Measurements from ENCODE around the gene PLET1.

The PLET1 gene, protein sequence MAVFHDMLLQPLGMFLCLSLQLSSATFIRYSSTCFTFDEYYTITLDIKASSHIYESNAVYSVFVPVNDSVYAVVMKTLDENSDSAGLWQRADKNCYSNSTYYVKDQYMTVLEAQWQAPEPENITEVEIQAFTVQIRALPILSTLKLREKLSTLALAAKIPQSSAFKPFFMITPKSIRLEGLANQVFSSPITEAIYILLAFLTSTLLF

DNA sequence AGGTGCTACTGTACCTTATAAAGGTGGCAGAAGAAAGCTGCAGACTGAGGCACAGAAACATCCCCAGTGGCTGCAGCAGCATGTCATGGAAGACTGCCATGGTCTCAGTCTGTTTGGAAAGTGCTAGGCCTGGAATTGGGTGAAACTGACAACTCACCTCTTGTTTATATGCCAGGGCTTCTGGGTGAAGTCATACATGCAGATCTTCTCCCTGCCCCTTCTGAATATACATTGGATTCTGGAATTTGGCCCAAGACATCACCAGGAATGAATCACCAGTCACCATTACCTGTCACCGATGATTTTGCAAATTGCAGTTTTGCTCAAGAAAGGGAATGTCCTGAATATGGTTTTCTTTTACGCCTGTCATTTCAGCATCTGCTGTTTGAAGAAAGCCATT, at the start of gene PLET1:
TSS of gene PLET1 (minus strand) at position 371 of the 400 bp plus-strand sequence. CDS start at position 100, 271 bp downstream.
- in situ Hi-C loops (cut with MboI; ENCODE audit: low pct_unique_long_range_greater_than_20kb, low sequenced_read_pairs), result no loop called here
- DNase-seq, result no peak

DNA sequence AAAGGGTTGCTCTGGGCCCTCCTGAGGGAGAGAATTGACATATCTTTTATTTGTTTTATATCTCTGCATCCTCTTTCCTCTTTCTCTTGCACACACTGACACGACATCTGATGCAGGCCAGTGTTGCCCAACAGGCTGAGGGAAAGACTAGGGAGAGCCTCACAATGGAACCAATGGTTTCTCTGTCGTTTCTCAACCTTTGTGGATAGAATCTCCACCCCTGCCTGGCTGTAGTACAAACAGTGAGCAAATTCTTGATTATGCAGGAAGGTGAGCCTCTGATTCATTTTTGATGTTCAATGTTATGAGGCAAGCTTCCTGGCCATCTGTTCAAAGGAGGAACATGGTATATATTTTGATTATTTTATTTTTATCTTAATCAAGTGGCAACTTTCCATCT, 49.8 kb upstream of the PLET1 start:
- in situ Hi-C loops (cut with MboI; ENCODE audit: low pct_unique_long_range_greater_than_20kb, low sequenced_read_pairs), result no loop called here
- no peak for DNase-seq

DNA sequence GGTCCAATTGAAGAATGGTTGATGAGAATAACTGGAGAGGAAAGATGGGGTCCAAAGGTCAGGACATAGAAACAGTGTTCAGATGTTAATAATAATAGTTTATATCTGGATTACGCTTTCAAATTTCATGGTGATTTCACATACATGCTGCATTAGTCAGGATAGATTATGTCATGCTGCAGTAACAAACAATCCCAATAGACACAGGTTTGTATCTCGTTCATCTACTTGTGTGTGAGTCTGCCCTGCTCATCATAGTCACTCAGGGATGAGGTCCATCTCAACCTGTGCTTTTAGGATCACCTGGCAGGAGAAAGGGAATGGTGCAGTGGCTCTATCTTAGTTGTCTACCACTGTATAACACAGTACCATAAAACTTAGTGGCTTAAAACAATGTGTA, 48.0 kb upstream of the PLET1 start:
- DNase-seq, result no peak
- in situ Hi-C loops (cut with MboI; ENCODE audit: low pct_unique_long_range_greater_than_20kb, low sequenced_read_pairs), result no loop called here

DNA sequence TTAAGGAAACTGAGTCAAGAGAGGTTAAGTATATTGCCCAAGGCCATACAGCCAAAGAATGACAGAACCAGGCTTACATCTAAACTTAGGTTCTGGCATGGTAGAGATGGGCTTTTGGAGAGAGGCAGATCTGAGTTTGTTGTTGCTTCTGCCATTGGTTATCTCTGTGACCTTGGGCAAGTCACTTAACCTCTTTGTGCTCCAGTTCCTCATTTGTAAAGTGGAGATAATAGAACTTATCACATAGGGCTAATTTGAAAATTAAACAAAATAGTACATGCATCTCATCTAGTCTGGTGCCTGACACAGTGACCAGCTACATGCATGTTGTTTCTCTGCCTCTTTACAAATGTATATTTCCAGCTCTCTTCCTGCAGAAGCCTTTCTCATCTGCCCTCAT, 47.0 kb upstream of the PLET1 start:
- in situ Hi-C loops (cut with MboI; ENCODE audit: low pct_unique_long_range_greater_than_20kb, low sequenced_read_pairs), result no loop called here
- no peak for DNase-seq

DNA sequence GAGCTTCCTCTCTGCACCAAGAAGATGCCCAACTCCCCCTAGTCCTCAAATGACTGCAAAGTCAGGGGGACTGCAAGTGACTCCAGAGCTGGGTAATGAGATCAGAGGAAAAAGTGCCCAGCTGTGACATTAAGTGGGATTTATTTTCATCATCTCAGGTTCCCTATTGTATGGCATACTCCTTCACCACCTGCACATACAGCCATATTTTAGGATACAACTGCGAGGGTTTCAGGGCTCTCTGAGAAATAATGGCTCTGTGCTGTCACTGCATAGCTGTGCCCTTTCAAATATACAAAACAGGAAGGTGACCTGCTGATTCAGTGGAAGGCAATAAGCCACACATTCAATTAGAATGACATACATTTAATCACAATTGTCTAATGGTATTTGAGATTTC, 45.6 kb upstream of the PLET1 start:
- DNase-seq, result no peak
- in situ Hi-C loops (cut with MboI; ENCODE audit: low pct_unique_long_range_greater_than_20kb, low sequenced_read_pairs), result no loop called here

DNA sequence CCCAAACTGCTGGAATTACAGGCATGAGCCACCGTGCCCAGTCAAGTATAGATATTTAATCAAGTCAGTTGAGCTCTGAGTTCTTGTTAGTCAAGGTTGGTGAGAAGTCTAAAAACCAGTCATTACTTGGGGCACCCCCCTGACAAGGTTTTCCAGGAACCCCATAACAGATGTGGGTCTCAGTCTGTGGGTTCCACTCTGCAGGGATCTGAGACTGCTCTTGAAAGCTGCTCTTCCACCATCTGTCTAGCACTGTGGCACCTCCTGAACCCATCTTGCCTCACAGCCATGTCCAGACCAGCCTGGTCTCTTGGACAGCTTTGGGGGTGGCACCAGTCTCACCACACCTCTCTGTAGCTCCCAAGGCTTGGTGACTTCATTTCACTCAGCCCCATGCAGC, 44.3 kb upstream of the PLET1 start:
- DNase-seq, result no peak
- in situ Hi-C loops (cut with MboI; ENCODE audit: low pct_unique_long_range_greater_than_20kb, low sequenced_read_pairs), result no loop called here

DNA sequence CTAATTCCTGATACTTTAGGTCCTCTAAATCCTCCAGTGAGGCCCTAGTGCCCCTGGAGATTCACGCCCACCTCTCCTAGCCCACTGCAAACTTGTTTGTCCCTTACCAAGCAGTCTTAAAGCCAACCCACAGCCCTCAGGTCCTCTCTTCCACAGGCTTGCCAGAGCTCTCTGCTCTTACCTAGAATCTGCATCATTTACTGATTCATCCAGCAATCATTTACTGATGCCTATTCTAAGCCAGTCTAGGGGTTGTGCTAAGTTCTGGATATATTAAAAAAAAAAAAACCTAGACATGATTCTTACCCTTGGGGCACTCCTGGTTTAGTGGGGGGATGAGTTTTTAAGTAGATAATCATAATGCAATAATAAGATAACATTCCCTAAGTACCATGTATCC, 43.0 kb upstream of the PLET1 start:
- no peak for DNase-seq
- in situ Hi-C loops (cut with MboI; ENCODE audit: low pct_unique_long_range_greater_than_20kb, low sequenced_read_pairs), result no loop called here

DNA sequence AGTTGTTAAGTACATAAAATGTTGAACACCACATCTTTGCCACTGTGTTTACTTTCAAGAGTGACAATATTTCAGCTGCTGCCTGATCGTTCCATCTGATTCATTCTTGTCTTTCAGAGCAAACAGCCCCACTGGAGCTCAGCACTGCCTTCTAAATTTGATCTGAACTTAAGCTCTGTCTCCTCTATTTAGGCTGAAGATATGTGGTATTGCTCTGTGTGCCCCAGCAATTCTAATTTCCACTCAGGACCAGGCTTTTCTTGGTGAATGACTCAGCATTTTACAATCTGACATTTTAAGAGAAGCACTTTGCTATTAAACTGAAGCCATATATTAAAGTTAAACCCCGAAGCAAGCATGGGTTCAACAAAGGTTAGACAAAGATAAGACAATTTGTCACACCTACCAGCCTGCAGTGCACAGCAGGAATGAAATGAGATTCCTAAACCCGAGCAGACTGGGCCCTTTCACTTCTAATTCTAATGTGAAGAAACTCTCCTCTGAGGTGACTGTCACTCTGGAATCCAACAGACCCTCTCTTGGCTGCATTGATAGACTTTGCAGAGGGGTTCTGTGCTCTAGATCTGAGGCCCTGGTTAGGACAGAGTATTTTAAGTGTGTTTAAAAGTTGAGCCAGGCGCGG, 41.7 kb upstream of the PLET1 start:
- DNase-seq, result no peak
- in situ Hi-C loops (cut with MboI; ENCODE audit: low pct_unique_long_range_greater_than_20kb, low sequenced_read_pairs), result no loop called here

DNA sequence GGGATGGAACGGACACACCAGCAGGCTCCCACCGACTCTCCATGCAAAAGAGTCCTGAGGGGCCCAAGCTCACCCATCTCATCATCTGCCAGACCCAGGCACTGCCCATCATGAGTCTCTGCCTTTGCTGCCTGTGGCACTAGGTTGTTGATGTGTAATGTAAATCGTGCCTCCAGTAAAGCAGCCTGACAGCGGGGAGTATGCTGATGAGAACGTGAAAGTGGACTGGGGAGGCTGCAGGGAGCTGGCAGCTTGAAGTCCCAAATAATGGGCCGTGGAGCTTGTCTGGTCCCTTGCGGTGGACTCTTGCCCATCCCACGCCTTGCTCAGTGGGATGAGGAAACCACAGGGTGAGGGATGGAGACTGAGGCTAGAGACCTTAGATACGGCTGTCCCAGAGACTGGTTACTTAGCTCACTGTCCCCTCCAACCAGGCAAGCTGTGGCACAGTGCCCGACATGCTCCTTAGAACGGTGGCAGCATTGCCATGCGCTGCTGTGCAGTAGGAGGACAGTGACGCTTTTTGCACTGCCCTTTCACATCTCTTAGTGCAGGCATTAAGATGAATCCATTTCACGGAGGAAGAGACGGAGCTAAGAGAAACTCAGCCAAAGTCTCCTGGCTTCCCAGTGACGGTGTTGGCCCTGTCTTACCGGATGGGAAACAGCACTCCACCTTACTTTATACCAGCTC, 39.6 kb upstream of the PLET1 start:
- in situ Hi-C loops (cut with MboI; ENCODE audit: low pct_unique_long_range_greater_than_20kb, low sequenced_read_pairs), result no loop called here
- no peak for DNase-seq

DNA sequence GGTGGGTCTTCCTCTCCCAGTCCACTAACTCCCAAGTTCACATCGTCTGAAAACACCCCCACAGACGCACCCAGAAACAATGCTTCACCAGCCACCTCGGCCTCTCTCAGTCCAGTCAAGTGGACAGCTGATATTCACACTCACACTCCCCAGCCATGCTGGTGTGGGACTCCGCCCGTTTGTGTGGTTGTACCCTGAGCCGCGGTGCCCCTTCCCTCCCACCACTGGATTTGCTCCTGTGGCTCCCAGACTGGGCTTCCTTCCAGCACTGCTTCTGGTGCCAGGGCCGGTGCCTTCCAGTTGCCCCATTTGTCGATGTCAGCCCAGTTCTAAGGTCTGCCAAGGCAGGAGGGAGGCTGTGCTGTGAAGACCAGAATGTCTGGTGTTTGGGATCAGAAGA, 37.9 kb upstream of the PLET1 start:
- in situ Hi-C loops (cut with MboI; ENCODE audit: low pct_unique_long_range_greater_than_20kb, low sequenced_read_pairs), result no loop called here
- DNase-seq, result no peak

DNA sequence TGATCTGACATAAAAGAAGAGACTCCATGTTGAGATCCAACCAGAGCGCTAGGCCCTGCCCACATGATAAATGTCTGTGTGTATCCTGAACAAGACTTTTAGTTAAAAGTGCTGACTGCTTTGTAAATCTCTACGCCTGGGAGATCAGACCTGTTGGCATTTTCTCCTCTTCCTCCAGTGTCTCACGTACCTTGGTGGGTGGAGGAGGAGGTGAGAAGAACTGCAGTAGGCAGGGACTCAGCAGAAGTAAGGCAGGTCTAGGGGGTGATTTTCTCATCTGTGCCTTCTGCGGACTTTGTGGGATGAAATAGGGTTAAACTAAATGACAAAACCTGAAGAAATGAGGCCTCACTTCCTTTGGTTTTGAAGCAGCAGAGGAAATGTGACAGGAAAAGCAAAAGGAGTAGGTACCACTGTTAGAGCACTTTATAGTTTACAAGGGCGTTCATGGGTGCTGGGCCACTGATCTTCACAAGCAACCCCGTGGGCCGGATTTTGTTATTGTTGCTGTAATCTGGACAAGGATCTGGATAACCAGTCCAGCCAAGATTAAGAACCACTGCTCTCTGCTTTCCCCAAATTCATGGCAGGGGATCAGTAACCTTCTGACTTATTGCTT, 36.7 kb upstream of the PLET1 start:
- in situ Hi-C loops (cut with MboI; ENCODE audit: low pct_unique_long_range_greater_than_20kb, low sequenced_read_pairs), result no loop called here
- DNase-seq, result no peak

DNA sequence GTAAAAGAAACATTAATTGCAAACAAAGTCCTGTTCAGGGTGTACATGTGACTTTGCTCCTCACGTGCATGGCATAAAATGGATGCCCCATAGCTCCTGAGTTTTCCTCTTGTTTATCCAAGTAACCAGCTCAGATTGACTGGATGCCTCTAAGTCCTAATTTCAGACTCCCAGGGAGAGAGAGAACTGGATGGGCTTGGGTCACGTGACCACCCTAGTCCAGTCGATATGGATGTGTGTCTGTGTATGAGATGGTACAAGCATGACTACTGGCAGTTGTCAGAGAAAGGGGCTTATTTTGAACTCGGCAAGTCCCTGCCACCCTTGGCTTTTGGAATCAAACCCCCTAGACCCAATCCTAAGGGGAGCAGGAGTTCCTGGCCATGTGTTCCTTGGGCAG, 35.4 kb upstream of the PLET1 start:
- in situ Hi-C loops (cut with MboI; ENCODE audit: low pct_unique_long_range_greater_than_20kb, low sequenced_read_pairs), result no loop called here
- no peak for DNase-seq

DNA sequence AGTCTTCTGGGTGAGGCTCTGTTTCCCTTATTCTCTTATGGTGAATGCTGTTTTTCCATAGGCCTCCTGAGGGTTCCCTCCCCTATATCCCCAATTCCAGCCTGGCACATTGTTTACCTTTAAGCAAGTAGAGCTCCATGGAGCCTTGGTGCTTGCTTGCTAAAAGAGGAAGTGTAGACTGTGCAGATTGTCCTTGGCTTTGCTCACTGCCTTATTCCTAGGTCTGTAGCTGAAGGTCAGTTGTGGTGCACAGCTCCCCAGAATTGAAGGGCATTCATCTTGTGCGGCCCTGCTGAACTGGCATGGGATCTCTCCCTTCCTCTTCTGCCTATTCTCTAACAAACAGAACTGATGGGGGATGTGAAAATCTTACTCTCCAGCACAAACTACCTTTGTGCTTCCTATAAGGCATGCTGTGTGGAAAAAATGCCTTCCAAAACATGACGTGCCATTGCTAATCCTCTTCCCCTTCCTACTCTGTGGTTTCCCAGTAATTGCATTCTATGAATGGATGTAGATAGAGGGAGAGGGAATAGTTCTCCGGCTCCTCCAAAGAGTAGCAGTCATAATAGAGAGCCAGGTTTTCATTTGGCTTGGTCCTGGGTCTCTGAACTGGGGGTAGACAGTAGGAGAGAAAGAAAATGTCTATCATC, 34.2 kb upstream of the PLET1 start:
- peak; percentile 66 for DNase-seq
- in situ Hi-C loops (cut with MboI; ENCODE audit: low pct_unique_long_range_greater_than_20kb, low sequenced_read_pairs), result no loop called here

DNA sequence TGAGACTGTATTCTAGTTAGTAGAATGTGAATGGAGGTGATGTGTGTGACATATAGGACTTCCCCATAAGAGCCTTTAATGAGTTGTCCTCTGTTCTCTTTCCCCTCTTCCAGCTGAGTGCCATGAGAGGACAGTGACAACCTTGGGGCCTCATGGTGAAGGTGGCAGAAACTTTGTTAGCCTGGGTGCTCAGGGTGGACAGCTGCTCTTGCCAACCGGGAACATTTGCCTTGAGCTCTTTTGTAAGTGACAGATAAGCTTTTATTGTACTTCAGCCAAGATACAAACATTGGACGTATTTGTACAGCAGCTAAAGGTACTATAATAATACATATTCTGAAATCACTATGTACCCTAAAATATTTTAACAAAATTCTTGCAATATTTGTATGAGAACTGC, 33.0 kb upstream of the PLET1 start:
- in situ Hi-C loops (cut with MboI; ENCODE audit: low pct_unique_long_range_greater_than_20kb, low sequenced_read_pairs), result no loop called here

DNA sequence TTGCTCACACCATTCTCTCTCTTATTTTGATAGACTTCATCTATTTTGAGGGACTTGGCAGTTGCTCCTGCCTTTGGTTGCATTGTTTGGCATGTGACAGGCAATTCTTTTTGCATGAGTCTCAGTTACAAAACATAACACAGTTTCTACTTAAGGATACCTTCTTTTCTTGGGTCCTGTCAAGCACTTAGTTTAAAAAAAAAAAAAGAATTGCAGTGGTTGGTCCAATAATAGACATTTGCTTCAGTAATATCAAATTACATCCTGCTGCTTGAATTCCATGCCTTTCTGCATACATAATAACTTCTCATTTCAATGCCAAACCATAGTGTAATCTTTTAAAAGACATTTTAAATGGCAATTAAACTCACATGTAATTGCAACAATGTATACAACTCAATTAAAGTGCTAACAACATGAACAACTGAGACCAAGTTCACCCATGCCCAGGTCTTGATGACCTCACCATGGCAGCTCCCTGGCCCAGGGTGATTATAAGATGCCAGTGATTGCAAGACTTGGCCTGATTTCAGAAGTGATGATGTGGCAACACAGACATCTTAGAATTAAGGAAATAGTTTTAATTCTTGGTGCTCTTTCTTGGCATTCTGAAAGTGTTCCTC, 32.2 kb upstream of the PLET1 start:
- in situ Hi-C loops (cut with MboI; ENCODE audit: low pct_unique_long_range_greater_than_20kb, low sequenced_read_pairs), result no loop called here

More for the DNA sequence above, 33.0 kb upstream of the PLET1 start:
- no peak for DNase-seq

DNA sequence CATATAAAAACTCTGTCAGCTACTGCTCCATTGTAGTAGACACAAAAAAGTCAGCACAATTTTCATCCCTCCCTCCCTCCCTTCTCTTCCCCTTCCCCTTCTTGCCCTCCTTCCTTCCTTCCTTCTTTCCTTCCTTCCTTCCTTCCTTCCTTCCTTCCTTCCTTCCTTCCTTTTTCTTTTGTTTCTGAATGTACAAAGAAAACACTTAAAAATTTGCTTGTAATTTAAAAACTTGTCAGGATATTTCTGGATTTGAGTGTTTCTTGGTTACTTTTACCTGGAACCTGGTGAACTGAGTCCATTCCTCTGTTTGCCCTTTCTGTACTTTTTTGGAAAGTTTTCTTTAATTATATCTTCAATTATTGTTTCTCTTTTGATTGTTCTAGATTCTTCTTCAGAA, 31.5 kb upstream of the PLET1 start:
- in situ Hi-C loops (cut with MboI; ENCODE audit: low pct_unique_long_range_greater_than_20kb, low sequenced_read_pairs), result no loop called here
- no peak for DNase-seq

More for the DNA sequence above, 32.2 kb upstream of the PLET1 start:
- peak; percentile 19 for DNase-seq

DNA sequence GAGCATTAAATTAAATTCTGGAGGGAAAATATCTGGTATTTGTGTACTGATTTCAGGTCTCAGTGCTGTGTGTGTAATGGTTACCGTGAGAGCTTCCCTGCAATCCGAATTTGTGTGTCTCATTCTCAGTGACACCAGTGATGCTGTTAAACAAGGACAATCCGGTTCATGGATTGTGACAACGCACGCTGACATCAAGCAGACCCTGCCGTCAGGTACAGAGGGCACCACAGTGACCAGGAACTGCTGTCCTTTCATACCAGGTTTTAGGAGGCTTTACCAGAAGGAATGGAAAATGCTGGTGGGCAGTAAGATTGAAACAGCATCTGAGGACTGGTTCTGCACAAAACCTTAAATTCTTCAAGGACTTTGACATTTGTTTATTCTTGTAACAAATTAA, 30.5 kb upstream of the PLET1 start:
- DNase-seq, result no peak
- in situ Hi-C loops (cut with MboI; ENCODE audit: low pct_unique_long_range_greater_than_20kb, low sequenced_read_pairs), result no loop called here

DNA sequence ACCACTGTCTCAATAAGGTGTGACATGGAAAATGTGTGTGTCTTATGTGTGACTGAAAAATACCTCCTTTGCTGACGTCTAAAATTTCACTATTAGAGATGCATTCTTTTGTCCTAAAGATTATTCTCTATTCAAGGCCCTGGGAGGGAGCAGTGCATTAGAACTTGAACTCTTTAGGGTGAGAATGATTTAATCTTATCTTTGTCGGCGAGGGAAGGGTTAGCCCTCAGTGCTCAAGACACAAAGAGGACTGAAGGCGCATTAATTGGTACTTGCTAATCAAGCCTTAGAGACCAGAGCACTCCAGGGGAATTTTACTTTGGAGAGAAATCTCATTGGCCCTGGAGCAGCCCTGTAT, 29.8 kb upstream of the PLET1 start:
- DNase-seq, result no peak
- in situ Hi-C loops (cut with MboI; ENCODE audit: low pct_unique_long_range_greater_than_20kb, low sequenced_read_pairs), result no loop called here

Measured in KBM-7 (cell line).